Stimulated activated CD4-positive, alpha-beta T cell treated with anti-CD3 and anti-CD28 coated beads, Interleukin-1b, Interleukin-23, amount 100 ng/mL, for 48 hours (primary cell): ENCODE results near the gene FAM114A1.

Source experiments
- DNase-seq: peaks from one replicate; pipeline ENCODE4 v3.0.0-alpha.2; 2020

The FAM114A1 gene

GRCh38 chr4:38867478-38868058 is at the start of gene FAM114A1:
Gene FAM114A1, plus strand, starts transcription at chr4:38867806. Its CDS starts 10,273 bp downstream, at chr4:38878079.
- no peak for DNase-seq

DNA sequence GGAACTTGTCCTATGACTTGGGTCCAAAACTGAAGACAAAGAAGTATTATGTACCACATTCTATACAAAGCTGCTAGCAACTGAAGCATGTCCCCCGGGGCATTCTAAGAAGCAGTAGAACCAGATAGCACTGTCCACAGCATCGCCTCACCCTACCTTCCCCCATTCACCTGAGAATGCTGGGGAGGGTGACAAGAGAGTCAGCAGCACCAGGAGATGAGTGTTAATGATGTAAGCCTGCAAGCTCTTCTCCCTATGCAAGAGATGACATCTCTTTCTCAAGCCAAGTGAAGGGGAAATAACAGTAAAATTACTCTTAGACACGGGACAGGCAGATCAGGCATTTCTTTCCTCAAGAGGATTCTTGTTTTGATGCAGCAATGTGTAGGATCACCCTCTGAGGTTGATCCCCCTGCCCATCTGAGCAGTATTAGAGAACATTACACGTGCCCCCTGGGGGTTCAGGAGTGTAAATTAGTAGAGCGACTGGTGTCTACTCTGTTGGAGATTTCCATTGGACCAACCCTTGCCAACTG is 49.1 kb upstream of the FAM114A1 start:
- DNase-seq = no peak

DNA sequence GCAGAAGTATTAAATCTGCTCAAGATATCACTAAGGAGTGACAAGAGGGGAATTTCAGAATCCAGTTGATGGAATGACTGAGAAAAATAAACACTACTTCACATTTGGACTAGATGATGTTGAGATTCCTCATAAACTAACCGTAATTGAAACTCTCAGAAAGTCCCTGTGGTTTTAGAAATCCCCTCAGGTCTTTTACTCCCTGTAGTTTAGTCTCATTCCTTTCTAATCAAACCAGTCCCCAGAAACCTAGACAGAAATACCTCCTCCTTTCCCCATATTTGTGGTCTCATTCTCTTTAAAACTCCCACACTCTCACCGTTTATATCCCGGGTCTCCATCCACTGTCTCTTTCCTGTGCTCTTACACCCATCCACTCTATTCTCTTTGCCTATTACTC is 48.0 kb upstream of the FAM114A1 start:
- DNase-seq = no peak

- DNase-seq = no peak
These were observed 47.1 kb upstream of the FAM114A1 start for GRCh38 chr4:38820329-38821061.

DNA sequence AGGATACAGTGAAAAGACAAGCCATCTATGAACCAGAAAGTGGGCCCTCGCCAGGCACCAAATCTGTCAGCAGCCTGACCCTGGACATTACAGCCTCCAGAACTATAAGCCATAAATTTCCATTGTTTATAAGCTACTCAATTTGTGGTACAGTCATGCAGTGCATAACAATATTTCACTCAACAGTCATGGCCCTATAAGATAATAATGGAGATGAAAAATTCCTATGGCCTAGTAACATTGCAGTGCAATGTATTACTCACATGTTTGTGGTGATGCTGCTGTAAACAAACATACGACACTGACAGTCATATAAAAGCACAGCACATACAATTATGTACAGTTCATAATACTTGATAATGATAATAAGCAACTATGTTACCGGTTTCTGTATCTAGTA is 45.9 kb upstream of the FAM114A1 start:
- DNase-seq = no peak

DNA sequence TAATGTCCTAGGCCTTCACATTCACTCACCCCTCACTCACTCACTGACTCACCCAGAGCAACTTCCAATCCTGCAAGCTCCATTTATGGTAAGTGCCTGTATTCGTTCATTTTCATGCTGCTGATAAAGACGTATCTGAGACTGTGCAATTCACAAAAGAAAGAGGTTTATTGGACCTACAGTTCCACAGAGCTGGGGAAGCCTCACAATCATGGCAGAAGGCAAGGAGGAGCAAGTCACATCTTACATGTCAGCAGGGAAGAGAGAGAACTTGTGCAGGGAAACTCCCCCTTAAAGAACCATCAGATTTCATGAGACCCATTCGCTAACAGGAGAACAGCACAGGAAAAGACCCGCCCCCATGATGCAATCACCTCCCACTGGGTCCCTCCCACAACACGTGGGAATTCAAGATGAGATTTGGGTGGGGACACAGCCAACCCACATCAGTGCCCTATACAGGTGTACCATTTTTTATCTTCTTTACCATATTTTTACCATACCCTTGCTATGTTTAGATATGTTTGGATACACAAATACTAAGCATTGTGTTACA is 44.8 kb upstream of the FAM114A1 start:
- DNase-seq = no peak

- DNase-seq = no peak
These were observed 43.8 kb upstream of the FAM114A1 start for GRCh38 chr4:38823766-38824165.

- DNase-seq = no peak
These were observed 38.4 kb upstream of the FAM114A1 start for GRCh38 chr4:38829237-38829636.

DNA sequence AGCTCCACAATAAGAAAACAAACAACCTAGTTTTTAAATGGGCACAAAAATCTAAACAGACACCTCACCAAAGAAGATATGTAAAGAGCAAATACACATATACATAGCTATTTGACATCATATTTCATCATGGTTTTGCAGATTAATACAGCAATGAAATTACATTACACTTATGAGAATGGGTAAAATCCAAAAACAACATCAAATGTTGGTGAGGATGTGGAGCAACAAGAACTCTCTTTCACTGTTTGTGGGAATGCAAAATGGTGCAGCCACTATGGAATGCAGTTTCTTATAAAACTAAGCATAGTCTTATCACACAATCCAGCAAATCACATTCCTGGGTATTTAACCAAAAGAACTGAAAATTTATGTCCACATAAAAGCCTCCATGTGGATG is 36.0 kb upstream of the FAM114A1 start:
- DNase-seq = no peak

DNA sequence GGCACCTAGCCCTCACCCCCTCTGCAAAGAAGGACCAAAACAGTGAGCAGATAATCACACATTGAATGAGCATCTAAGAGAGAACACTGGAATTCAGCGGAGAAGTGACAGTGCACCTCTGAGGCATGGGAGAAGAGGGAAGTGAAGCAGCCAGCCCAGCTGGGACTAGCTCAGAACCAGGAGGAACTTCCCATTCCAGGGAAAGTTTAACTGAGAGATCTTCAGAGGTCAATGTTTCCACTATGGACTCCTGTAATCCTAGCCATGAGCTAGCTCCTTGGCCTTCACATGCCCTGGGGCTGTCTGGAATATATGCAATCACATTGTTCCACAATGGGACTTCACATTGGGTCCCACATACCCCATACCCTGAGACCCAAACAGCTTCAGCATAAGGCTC is 35.4 kb upstream of the FAM114A1 start:
- no peak for DNase-seq

DNA sequence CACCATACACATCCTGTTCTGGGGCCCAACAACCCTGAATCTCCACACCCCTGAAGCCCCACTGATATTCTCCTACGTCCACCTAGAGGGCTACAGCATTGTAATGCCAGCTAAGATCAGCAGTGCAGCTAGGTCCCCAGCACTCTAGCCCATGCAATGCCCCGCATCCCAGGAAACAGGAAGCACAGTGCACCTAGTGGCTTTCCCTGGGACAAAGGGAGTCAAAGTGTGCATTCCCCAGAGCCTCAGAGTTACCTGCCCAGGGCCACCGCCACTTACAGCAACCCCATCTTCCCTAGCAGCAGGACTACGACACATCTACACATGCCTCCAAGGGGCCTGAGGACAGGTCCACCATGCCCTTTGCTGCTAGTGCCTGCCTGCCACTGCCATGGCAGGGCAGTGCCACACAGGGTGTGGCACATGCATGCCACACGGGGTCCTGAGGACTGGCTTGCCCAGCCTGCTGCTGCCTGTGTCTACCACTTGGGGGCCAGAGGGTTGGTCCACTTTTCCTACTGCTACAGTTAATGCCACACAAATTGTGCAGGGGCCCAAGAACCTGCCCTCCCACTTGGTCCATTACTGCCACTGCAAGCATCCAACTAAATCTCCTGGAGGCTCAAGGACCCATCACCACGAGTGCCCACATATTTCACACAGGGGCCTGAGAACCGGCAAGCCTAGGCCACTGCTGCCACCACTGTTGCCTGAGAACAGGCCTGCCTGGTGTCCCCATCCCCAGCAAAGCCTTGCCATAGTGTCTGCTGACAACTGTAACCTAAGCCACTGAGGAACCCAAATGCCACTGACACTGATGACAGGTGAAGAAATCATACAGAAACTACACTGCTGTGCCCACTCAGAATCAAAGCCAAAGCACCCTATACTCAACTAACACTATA is 34.7 kb upstream of the FAM114A1 start:
- DNase-seq = no peak

DNA sequence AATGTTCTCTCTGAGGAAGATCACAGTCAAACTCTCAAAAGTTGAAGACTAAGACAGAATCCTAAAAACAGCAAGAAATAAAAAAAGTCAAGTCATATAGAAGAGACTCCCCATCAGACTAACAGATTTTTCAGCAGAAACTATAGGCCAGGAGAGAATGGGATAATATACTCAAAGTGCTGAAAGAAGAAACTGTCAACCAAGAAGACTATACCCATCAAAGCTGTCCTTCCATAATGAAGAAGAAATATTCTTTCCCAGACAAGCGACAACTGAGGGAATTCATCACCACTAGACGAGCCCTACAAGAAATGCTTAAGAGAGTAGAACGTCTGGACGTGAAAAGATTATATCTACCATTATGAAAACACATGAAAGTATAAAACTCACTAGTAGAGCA is 33.0 kb upstream of the FAM114A1 start:
- DNase-seq = no peak

GRCh38 chr4:38837334-38837733 is 30.3 kb upstream of the FAM114A1 start:
- no peak for DNase-seq

DNA sequence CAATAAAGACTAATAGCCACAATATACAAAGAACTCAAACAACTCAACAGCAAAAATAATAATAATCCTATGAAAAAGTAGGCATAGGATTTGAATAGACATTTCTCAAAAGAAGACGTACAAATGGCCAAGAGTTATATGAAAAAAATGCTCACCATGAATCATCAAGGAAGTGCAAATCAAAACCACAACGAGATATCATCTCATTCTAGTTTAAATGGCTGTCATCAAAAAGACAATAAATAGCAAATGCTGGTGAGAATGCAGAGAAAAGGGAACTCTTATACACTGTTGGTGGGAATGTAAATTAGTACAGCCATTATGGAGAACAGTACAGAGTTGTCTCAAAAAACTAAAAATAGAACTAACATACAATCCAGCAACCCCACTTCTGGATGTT is 29.8 kb upstream of the FAM114A1 start:
- no peak for DNase-seq

- no peak for DNase-seq
These were observed 24.6 kb upstream of the FAM114A1 start for GRCh38 chr4:38842994-38843393.

GRCh38 chr4:38846015-38846414 is 21.6 kb upstream of the FAM114A1 start:
- no peak for DNase-seq

DNA sequence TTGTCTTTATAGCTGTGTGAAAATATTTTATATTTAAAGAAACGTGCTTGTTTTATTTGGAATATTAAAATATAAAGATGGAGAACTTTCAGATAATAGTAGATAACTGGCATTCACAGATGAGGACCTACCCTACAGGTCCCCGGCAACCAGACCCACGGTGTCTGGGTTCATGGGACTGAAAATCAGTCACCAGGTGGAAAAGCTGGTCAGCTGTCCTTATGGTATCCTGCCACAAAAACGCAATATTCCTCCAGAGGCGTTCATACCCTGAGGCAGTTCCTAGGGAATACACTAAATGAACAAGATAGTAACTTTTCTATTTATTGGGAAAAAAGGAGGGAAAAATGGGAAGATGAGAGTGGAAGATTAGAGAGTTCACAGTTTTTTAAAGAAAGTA is 12.1 kb upstream of the FAM114A1 start:
- no peak for DNase-seq

- no peak for DNase-seq
These were observed 11.6 kb upstream of the FAM114A1 start for GRCh38 chr4:38856046-38856445.

DNA sequence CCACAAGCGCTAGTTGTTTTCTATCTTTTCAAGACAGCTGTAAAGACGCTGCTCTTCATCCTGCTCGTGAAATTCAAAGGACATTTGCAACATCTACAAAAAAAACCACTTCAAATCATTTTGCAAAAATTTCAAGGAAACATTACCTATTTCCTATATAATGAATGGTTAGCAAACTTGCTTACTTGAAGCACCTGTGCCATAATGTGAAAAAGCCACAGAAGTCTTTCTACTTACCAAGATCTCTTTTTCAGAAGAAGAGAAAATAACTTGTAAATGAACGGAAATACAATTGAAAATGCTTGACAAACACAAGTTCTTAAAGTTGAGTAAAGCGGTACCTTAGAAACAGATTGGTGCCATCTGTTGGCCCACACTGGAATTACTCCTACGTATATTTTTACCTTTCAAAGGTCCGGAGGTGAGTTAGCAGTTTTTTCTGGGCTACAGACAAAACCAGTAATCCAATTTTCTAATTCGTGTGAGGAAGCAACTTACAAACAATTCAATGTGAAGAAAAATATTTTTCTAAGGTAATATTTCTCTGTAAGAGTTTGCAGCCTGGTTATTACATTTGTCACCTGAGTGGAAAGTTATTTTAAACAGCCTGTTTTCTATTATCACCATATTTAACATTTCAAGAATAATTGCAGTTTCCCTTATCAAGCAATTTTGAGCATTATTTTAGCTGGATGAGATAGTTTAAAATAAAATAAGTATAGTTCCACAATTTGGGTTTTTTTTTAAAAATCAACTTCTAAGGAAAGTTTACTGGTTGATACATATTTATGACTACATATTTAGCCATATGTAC is 10.9 kb upstream of the FAM114A1 start, which contains the start of gene TLR6:
Gene TLR6, minus strand, starts transcription at position 294 of the 814 bp plus-strand sequence. CDS start 27,344 bp downstream, outside the sequence.
- DNase-seq = peak; percentile 51

DNA sequence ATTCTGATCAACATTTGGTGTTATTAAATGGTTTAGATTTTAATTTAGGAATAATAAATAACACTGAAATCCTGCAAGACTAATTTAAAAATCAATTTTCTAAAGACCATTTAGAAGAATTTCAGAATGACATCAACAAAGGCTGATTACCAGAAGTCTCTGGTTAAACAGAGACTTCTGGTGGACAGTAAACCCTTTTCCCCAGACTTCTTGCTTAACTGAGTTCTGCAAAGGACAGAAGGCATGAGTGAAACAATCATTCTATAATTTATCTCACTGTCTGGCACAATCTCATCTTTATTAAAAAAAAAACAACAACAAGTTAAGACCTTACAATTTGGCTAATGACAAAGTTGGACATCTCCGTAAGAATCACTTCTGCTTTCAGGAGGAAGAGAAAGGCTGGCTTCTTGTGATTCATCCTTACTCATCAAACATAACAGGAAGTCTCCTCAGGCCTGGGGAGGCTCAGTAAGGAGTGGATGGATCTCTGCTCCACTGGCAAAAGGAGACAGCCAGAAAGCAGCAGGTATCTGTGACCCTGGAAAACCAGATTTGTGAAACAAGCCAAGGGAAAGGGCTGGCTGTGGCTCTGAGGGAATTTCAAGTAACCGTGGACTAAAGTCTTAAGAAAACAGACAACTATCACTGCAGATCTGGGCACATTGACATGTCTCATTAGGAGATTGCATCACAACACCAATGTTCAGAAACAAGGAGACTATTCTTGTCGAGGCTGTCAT is 10.1 kb upstream of the FAM114A1 start:
- DNase-seq = peak; percentile 44

DNA sequence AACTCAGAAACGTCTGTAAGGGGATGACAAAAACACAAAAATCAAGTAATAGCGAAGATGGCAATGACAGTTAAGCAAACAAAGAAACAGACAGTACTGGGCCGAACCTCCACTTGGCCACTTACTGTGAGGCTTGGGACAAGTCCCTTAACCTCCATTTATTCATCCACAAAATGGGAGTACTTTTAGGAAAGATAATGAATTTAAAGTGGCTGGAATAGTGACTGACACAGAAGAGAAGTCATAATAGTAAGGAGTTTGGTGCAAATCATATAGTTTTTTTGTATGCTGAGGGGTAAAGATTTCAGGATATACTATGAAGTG is 9.5 kb upstream of the FAM114A1 start:
- DNase-seq = no peak

GRCh38 chr4:38859501-38859900 is 8.1 kb upstream of the FAM114A1 start:
- DNase-seq = no peak
